ENCODE results near the gene KCNK18.
"Not testable (repeated sequence)": the region's sequence is repeated elsewhere in the genome, so short reads cannot be mapped to it uniquely, and the experiment has no call there.

The KCNK18 gene

GRCh38 chr10:117222552-117222951 lies 25.3 kb downstream of the KCNK18 start:
- H3K9ac ChIP-seq (ENCODE audit: insufficient read length): no peak overlapping the region
- H3K27ac ChIP-seq: no peak overlapping the region
- DNase-seq (ENCODE audit: low read depth, low spot score): no peak
- no peak overlapping the region for H3K4me3 ChIP-seq
- no peaks in the 10 kb centered on the region for H3K9me3 ChIP-seq (ENCODE audit: low read depth, low read length)
- TF ChIP-seq FOXP2 (optimal IDR thresholded peaks at IDR 0.05; ENCODE audit: control extremely low read depth, extremely low read length, insufficient read depth) (no peak), EZH2 (IDR thresholded peaks at IDR 0.05) (no peak), POLR2AphosphoS5 (IDR thresholded peaks at IDR 0.05; ENCODE audit: borderline replicate concordance, low read depth, low read length) (no peak)
- H3K36me3 ChIP-seq (ENCODE audit: insufficient read depth, low read length): no peaks in the 10 kb centered on the region

GRCh38 chr10:117222976-117223692 lies 25.8 kb downstream of the KCNK18 start:
- no peak overlapping the region for H3K9ac ChIP-seq (ENCODE audit: insufficient read length)
- H3K27ac ChIP-seq: no peak overlapping the region
- no peaks in the 10 kb centered on the region for H3K36me3 ChIP-seq (ENCODE audit: insufficient read depth, low read length)
- no peaks in the 10 kb centered on the region for H3K9me3 ChIP-seq (ENCODE audit: low read depth, low read length)
- TF ChIP-seq FOXP2 (optimal IDR thresholded peaks at IDR 0.05; ENCODE audit: control extremely low read depth, extremely low read length, insufficient read depth): no peak
- no peak for TF ChIP-seq POLR2AphosphoS5 (IDR thresholded peaks at IDR 0.05; ENCODE audit: borderline replicate concordance, low read depth, low read length)
- no peak for TF ChIP-seq EZH2 (IDR thresholded peaks at IDR 0.05)
- H3K4me3 ChIP-seq: no peak overlapping the region
- DNase-seq (ENCODE audit: low read depth, low spot score): no peak

GRCh38 chr10:117223693-117224430 lies 26.6 kb downstream of the KCNK18 start:
- no peaks in the 10 kb centered on the region for H3K36me3 ChIP-seq (ENCODE audit: insufficient read depth, low read length)
- DNase-seq (ENCODE audit: low read depth, low spot score): no peak
- no peak overlapping the region for H3K4me3 ChIP-seq
- TF ChIP-seq EZH2 (IDR thresholded peaks at IDR 0.05) (no peak), POLR2AphosphoS5 (IDR thresholded peaks at IDR 0.05; ENCODE audit: borderline replicate concordance, low read depth, low read length) (no peak), FOXP2 (optimal IDR thresholded peaks at IDR 0.05; ENCODE audit: control extremely low read depth, extremely low read length, insufficient read depth) (no peak)
- H3K9ac ChIP-seq (ENCODE audit: insufficient read length): no peak overlapping the region
- no peaks in the 10 kb centered on the region for H3K9me3 ChIP-seq (ENCODE audit: low read depth, low read length)
- H3K27ac ChIP-seq: no peak overlapping the region

- no peak for TF ChIP-seq EZH2 (IDR thresholded peaks at IDR 0.05)
- TF ChIP-seq FOXP2 (optimal IDR thresholded peaks at IDR 0.05; ENCODE audit: control extremely low read depth, extremely low read length, insufficient read depth): no peak
- no peak for TF ChIP-seq POLR2AphosphoS5 (IDR thresholded peaks at IDR 0.05; ENCODE audit: borderline replicate concordance, low read depth, low read length)
- no peak for DNase-seq (ENCODE audit: low read depth, low spot score)
- no peaks in the 10 kb centered on the region for H3K36me3 ChIP-seq (ENCODE audit: insufficient read depth, low read length)
- no peak overlapping the region for H3K9ac ChIP-seq (ENCODE audit: insufficient read length)
- no peak overlapping the region for H3K27ac ChIP-seq
- H3K4me3 ChIP-seq: no peak overlapping the region
- no peaks in the 10 kb centered on the region for H3K9me3 ChIP-seq (ENCODE audit: low read depth, low read length)
Measured at GRCh38 chr10:117224881-117225280, 27.6 kb downstream of the KCNK18 start.

- TF ChIP-seq FOXP2 (optimal IDR thresholded peaks at IDR 0.05; ENCODE audit: control extremely low read depth, extremely low read length, insufficient read depth) (no peak), POLR2AphosphoS5 (IDR thresholded peaks at IDR 0.05; ENCODE audit: borderline replicate concordance, low read depth, low read length) (no peak), EZH2 (IDR thresholded peaks at IDR 0.05) (no peak)
- no peak for DNase-seq (ENCODE audit: low read depth, low spot score)
Measured at GRCh38 chr10:117226813-117227451, 29.6 kb downstream of the KCNK18 start.

GRCh38 chr10:117228210-117228609 lies 30.9 kb downstream of the KCNK18 start:
- Histone ChIP-seq H3K4me3 (no peak overlapping the region), H3K9me3 (ENCODE audit: low read depth, low read length) (no peaks in the 10 kb centered on the region)
- no peak for TF ChIP-seq FOXP2 (optimal IDR thresholded peaks at IDR 0.05; ENCODE audit: control extremely low read depth, extremely low read length, insufficient read depth)
- no peak for TF ChIP-seq POLR2AphosphoS5 (IDR thresholded peaks at IDR 0.05; ENCODE audit: borderline replicate concordance, low read depth, low read length)
- TF ChIP-seq EZH2 (IDR thresholded peaks at IDR 0.05): no peak

More at GRCh38 chr10:117226813-117227451, 29.6 kb downstream of the KCNK18 start:
- Histone ChIP-seq H3K9ac (ENCODE audit: insufficient read length) (no peak overlapping the region), H3K27ac (no peak overlapping the region), H3K4me3 (no peak overlapping the region), H3K36me3 (ENCODE audit: insufficient read depth, low read length) (no peaks in the 10 kb centered on the region), H3K9me3 (ENCODE audit: low read depth, low read length) (no peaks in the 10 kb centered on the region)

GRCh38 chr10:117230107-117230506 lies 32.8 kb downstream of the KCNK18 start:
- H3K36me3 ChIP-seq (ENCODE audit: insufficient read depth, low read length); H3K4me3 ChIP-seq; H3K27ac ChIP-seq; DNase-seq (ENCODE audit: low read depth, low spot score); H3K9ac ChIP-seq (ENCODE audit: insufficient read length); H3K9me3 ChIP-seq (ENCODE audit: low read depth, low read length): not testable (repeated sequence)

More at GRCh38 chr10:117228210-117228609, 30.9 kb downstream of the KCNK18 start:
- DNase-seq (ENCODE audit: low read depth, low spot score): no peak
- H3K27ac ChIP-seq: no peak overlapping the region
- no peak overlapping the region for H3K9ac ChIP-seq (ENCODE audit: insufficient read length)
- no peaks in the 10 kb centered on the region for H3K36me3 ChIP-seq (ENCODE audit: insufficient read depth, low read length)

GRCh38 chr10:117237401-117237991 lies 40.2 kb downstream of the KCNK18 start:
- TF ChIP-seq EZH2 (IDR thresholded peaks at IDR 0.05) (no peak), POLR2AphosphoS5 (IDR thresholded peaks at IDR 0.05; ENCODE audit: borderline replicate concordance, low read depth, low read length) (no peak), FOXP2 (optimal IDR thresholded peaks at IDR 0.05; ENCODE audit: control extremely low read depth, extremely low read length, insufficient read depth) (no peak)
- H3K36me3 ChIP-seq (ENCODE audit: insufficient read depth, low read length): no peaks in the 10 kb centered on the region
- no peak overlapping the region for H3K27ac ChIP-seq
- no peak overlapping the region for H3K9ac ChIP-seq (ENCODE audit: insufficient read length)
- DNase-seq (ENCODE audit: low read depth, low spot score): no peak
- no peak overlapping the region for H3K4me3 ChIP-seq
- no peaks in the 10 kb centered on the region for H3K9me3 ChIP-seq (ENCODE audit: low read depth, low read length)
